Mammary epithelial cell (primary cell): ENCODE results near the gene SNN.

Source experiments
- CTCF ChIP-seq, 2 donors: IDR thresholded peaks in 1 of 2; conservative IDR thresholded peaks in 1 of 2; 2 replicates each; pipeline ENCODE4 v1.5.1; 2011 to 2012; ENCODE audit warnings: inconsistent platforms in 2 of 2, low read length in 2 of 2, mild to moderate bottlenecking in 2 of 2, control low read depth in 1 of 2, low read depth in 1 of 2; ENCODE audit not compliant: insufficient read depth in 1 of 2; ENCODE audit errors: extremely low read depth in 1 of 2
- EZH2 ChIP-seq: IDR thresholded peaks from 2 replicates; pipeline ENCODE4 v1.6.1; 2012; ENCODE audit warnings: low read length, inconsistent platforms, borderline replicate concordance

DNA sequence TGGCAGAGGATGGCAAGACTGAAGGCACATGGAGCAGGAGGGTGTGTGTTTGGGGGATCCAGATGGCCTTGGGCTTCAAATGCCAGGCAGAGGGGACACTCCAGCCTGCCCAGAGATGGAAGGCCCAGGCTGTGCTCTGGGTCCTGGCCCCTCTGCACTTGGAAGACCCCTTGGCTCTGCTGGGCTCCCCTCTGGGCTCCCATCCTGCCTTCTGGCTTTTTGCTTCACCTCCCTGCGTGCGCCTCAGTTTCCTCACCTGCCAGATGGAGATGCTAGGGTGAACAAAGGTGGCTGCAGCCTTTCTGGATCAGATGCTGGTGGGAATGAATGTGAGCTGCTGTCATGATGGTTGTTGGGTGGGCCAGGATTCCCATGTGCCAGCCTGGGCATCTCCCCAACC, 3.0 kb downstream of the SNN start:
- TF ChIP-seq CTCF (conservative IDR thresholded peaks at IDR 0.05 in 1 of 2, IDR thresholded peaks at IDR 0.05 in 1 of 2; ENCODE audit: extremely low read depth in 1 of 2, insufficient read depth in 1 of 2, low read depth in 1 of 2, low read length in 2 of 2) = no peak
- no peak for TF ChIP-seq EZH2
